ENCODE measurements around the gene METTL15.
"Not testable (repeated sequence)": the region's sequence is repeated elsewhere in the genome, so short reads cannot be mapped to it uniquely, and the experiment has no call there.

The METTL15 gene, protein sequence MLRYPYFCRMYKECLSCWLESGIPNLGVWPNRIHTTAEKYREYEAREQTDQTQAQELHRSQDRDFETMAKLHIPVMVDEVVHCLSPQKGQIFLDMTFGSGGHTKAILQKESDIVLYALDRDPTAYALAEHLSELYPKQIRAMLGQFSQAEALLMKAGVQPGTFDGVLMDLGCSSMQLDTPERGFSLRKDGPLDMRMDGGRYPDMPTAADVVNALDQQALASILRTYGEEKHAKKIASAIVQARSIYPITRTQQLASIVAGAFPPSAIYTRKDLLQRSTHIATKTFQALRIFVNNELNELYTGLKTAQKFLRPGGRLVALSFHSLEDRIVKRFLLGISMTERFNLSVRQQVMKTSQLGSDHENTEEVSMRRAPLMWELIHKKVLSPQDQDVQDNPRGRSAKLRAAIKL

DNA sequence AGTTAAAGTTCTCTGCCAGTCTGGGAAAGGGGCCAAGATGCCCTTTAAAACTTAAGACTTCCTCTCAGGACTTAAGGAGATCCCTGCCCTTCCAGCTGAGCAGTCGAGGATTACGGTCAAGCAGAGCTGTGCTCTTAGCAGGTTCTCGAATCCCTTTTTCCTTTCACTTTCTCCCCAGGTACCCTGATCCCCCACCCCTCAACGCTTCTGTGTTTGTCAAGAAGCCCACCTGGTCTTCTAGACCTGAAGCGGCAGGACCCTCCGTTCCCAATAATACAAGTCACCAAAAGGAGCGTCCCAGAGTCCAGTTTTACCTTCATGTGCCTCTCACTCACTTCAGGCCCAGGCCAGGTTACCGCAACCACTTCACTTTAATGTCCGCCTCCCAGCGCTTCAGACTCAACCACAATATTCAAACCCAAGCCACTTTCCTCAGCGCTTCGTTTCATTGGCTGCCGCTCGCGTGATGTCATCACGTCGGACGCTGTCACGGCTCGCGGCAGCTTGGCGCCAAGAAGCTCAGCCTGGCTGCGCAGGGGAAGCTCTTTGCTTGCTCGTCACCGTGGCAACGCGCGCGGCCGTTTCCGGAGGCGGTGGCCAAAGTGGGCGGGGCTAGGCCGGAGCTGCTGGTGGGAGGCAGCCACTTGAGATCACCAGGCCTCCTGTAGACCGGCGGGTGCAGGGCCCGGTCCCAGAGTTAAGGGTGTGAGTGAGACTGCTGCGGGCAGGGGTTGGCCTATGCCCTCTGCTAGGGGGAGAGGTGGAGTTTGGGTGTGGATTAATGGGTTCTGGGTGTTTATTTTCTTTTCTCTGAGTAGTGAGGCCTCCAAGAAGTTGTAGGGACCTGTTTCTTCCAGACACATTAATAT is at the start of gene METTL15, which contains the start of gene KIF18A:
TSS of gene METTL15 (plus strand) at position 639 of the 869 bp plus-strand sequence. CDS start 4,947 bp downstream, outside the sequence.
TSS of gene KIF18A (minus strand) at position 407 of the 869 bp plus-strand sequence. CDS start 10,209 bp downstream, outside the sequence.
- DNase-seq: peak; percentile 91 to 94

DNA sequence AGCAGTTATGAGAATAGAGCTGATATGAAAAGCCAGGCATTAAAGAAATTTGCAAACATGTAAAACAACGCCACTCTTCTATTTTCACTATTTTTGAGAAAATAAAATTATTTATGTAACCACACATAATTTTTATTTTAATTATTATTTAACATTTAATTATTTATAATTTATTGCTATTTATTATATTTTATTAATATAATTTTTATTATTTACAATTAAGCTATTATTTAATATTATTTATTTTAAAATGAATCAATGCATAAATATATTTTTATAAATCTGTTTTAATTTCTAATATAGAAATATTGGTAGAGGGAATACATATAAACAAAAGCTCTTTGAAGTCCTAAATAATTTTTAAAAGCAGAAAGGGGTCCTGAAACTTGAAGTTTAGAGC is 36.9 kb upstream of the METTL15 start:
- no peak for DNase-seq

DNA sequence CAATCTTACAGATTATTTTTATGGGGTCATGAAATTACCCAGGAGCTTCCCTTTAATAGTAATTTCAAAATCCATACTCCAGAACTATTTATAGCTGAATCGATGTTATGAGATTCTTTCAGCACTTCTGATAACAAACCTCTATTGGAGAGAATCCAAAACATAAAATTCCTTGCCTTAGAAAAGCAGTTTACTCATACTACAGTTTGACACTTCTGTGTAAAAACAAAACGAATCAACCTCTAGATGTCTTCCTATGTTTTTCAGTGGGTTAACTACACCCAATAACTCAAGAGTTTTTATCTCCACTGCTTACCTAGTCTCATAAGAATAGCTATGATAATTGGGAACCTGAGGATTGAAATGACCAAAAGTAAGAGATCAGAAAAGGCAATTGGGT is 35.9 kb upstream of the METTL15 start:
- DNase-seq: no peak

DNA sequence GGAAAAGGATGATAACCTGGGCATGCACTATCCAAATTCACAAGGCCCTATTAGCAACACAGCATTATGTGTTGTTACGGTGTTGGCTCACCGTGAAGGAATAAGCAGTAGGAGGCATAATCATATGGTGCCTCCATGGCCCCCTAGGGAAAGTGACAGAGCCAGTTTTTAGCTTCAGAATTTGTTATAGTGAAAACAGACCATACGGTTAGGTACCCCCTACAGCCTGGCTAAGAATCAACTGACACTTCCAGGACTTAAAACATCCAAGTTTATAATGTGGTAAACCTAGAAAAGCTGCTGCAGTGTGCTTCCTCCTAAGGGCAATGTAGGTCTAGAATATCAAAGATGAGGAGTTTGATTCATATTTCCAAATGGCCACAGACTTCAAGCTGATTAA is 30.7 kb upstream of the METTL15 start:
- DNase-seq: no peak

DNA sequence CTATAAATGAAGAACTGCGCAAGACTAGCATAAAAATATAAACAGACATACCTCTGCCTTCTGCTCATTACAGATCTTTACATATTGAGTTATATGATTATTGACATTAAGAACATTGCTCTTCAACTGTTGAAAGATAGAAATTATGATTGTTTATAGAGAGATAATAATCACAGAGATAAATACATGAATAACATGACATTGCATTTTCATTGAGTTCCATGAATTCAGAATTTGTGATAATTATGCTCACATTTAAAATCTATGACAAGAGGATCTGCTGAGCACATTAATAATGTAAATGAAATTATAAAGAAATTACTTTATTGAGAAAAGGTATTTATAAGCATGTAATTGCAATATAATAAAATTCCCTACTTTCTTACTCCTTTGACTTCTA is 25.1 kb upstream of the METTL15 start:
- no peak for DNase-seq

DNA sequence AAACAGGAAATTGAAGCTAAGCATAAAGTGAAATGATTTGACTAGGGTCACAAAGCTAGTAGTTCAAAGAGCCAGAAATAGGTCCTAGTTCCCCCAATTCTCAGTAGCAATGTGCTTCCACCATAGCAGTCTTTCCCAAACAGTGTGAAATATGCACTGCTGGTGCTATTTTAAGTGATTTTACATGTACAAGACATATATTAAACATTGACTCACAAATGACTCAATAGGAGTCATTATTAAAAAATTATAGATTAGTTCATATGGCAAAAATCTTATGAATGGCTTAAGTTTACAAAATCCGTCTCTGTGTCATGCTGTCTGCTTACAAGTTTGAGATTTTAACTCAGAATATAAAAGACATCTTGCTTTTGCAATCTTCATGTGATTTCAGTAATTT is 21.6 kb upstream of the METTL15 start:
- no peak for DNase-seq

DNA sequence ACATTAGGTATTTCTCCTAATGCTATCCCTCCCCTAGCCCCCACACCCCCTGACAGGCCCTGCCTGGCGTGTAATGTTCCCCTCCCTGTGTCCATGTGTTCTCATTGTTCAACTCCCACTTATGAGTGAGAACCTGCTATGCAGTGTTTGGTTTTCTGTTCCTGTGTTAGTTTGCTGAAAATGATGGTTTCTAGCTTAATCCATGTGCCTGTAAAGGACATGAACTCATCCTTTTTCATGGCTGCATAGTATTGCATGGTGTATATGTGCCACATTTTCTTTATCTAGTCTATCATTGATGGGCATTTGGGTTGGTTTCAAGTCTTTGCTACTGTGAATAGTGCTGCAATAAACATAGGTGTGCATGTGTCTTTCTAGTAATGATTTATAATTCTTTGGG is 21.0 kb upstream of the METTL15 start:
- DNase-seq: not testable (repeated sequence)

DNA sequence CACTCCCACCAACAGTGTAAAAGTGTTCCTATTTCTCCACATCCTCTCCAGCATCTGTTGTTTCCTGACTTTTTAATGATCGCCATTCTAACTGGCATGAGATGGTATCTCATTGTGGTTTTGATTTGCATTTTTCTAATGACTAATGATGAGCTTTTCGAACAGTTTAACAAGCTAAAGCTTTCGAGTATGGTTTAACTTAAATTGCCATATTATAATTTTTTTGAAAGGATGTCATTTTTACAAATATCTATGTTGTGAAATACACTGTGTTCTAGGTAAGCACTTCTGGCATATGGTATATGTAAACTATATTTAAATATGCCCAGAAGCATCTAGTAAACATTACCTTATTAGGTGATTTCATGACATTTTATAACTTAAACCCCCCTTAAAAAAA is 20.5 kb upstream of the METTL15 start:
- not testable (repeated sequence) for DNase-seq

DNA sequence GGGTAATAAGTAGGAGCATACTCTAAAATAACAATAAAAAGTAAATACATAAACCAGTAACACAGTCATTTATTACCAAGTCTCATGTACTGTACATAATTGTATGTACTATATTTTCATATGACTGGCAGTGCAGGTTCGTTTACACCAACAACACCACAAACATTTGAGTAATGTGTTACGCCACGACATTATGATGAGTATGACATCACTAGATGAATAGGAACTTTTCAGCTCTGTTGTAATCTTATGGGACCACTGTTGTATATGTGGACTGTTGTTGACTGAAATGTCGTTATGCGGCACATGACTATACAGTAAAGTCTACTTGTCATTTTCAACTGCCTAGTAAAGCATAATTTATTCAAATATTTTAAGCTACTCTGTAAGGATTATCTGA is 18.8 kb upstream of the METTL15 start:
- no peak for DNase-seq

DNA sequence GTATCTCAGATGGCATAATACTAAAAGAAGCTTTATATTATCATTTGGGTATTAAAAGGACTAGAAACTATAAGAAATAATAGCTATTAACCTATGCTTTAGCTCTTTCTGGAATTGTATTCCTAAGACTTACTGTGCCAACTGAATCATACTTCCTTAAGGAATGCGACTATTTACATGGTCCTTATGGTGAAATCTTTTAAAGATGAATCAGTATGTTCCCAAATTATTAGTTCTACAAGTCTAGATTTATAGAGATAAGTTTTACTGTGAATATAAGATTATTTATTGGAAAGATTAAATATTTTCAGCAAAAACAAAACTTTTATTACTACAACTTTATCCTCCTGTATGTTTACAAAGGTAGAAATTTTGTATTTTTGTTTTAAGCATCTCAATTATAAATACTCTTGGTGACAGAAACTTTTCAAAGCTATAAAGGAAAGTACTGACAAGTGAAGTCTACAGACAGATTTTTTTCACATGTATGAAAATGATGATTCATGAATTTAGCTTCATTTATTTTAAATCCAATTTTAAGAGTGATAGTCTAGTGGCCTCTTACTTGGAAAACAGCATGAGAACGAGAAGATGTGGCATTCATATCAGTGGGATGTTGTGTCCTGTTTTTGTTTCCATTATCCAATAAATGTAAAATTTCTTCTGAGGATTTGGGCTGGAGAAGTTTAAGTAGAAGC is 18.0 kb upstream of the METTL15 start:
- no peak for DNase-seq

DNA sequence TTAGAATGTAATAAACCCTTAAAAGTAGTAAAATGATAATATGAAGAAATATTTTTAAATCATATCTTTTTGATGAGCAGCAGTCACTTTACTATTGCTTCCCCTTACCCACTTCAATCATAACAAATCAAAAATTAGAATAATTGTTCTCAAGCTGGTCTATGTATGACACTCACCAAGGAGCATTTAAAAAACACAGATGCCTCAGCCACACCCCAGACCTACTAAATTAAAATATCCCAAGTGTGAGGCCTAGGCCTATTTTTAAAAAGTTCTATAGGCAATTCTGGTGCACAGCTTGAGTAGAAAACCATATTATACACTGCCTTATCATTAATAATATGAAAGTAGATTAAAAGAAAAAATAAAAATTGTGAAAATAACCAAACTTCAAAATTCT is 15.4 kb upstream of the METTL15 start:
- DNase-seq: no peak

DNA sequence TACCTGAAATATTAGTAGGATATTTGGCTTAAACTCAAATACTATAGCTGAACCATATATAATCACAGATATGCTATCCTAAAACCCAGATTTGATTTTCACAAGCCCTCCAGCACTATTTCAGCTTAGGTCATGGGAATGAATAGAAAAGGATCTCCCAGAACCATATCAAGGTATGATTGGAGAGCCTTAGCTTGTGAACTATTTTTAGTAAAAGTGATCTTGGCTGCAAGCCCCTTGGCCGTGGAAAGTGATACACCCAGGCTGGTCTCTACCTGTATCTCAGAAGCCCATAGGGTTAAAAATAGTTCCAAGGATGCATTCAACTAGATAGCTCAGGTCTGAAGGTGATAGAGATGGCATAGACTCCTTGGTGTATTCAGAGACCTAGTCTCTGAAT is 9.9 kb upstream of the METTL15 start:
- DNase-seq: no peak

DNA sequence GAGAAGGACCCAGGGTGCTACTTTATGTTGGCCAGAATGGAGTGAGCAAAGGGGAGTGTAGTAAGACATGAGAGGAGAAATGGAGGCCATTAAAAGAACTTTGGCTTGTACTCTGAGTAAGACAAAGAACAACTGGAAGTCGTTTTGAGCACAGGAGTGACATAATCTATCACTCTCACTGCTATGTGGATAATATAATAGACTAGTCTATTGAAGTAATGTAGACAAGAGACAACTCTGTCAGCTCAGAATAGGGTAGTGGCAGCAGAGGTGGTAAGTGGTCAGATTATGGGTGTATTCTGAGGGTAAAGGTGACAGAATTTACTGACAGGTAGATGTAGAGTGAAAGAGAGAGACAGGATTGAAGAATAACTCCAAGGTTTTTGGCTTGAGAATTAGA is 8.5 kb upstream of the METTL15 start:
- DNase-seq: no peak

DNA sequence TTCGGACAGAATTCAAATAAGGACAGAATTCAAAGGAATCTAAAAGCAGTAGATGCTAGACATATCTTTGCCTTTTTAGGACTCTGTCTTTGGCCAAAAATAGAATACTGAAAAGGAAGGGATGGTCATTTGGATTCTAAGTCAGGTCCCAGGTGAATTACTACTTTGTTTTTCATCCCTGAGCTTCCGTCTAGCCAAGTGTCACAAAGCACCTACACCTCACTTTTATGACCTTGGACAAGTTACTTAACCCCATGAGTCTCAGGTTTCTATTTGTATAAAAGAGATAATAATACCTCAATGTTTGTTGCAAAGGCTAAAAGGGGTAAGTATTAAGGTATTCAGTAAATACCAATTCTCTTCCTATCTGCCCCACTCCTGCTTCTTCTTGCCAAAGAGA is 7.5 kb upstream of the METTL15 start:
- DNase-seq: no peak

DNA sequence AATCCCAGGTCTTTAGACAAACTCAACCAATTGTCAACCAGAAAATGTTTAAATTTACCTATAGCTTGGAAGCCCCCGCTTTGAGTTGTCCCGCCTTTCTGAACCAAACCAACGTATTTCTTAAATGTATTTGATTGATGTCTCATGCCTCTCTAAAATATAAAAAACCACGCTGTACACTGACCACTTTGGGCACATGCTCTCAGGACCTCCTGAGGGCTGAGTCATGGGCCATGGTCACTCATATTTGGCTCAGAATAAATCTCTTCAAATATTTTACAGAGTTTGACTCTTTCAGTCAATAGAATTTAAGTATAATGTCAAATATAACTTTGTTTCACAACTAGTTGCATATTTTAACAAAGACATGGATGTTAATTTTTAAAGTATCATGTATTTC is 5.9 kb upstream of the METTL15 start:
- DNase-seq: not testable (repeated sequence)

DNA sequence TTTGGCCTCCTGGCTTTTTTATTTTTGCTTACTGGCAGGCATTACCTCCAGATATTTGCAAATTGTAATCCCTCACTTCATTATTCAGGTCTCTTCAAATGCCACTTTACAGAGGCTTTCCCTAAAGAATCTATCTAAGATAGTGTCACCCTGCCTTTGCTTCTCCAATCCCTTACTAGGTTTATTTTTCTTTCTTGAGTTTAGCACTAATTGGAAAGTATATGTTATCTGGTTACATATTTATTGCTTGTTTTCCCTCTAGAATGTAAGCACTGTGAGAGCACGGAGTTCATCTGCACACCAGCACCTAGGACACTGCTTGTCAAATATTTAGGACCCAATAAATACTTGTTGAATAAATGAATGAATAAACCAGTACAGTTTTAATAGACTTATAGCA is 3.8 kb upstream of the METTL15 start:
- DNase-seq: no peak

DNA sequence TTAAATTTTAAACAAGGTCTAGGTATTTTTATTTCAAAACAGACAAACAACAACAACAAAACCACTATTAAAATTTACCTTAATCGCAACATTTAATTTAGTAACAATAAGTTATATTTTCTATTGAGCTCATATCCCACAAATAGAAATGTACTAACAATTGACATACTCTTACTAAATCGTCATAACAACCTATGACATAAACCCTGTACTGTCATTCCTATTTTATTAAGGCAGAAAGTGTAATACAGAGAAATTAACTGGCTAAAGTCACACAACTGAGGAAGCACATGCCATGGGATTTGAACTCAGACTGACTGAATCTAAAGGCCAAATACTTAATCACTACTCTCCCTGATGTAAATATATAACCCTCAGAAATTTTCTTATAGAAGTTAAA is 3.2 kb upstream of the METTL15 start:
- no peak for DNase-seq

DNA sequence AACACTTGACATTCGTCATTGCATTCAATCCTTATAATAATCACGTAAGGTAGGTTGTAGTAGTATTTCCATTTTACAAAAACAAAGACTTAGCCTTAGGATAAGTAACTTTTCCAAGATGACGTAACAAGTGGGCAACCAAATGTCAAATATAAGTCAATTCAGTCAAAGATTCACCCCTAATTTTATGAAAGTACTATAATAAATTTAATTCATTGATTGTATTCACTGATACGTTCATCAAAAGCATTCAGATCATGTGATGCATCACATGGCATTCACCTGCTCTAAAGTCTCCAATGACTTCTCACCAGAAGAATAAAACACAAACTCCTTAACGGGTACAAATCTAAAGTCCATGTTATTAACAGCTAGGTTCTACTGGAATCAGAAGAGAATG is 2.3 kb upstream of the METTL15 start:
- DNase-seq: no peak

DNA sequence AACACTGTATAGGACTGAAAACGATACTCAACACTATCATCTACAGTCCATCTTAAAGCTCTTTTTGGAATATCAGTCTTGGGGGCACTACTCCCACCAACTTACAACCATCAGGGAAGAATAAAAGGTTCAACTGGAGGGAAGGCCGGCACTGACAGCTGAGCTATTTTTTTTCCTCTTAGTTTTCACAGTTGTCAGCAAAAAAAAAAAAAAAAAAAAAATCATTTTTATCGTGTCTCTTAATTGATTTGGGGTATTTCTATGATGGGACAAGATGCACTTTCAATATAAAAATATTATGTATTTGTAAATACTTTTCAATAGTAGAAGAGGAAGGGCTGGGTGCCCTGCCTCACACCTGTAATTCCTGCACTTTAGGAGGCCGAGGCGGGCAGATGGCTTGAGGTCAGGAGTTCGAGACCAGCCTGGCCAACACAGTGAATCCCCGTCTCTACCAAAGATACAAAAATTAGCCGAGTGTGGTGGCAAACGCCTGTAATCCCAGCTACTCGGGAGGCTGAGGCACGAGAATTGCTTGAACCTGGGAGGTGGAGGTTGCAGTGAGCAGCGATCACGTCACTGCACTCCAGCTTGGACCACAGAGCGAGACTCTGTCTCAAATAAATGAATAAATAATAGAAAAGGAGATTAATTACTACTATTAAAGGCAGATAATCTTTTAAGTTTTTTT is 1.7 kb upstream of the METTL15 start:
- DNase-seq: no peak

DNA sequence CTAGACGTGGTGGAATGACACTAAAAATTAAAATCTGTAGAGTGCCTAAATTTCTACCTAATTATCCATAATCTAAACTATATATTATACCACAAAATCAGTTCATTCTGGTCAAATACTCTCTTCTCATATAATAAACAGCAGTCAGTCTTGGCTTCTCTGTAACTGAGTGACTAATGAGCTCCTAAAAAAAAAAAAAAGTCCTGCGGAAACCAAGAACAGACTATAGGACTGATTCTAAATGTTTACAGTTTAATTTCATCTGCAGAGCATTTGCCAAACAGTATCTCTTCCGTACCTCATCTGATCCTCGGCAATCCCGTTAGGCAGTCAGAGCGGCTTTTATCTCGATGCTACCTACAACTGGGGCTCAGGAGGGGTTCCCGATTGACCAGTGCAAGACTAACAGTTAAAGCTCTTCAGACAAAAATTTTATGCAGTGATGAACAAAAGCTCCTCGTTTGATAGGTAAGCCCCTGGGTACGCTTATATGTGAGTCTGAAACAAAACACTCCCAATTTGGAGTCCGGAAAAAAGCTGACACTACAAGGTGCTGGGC is 918 bp upstream of the METTL15 start:
- DNase-seq: peak; percentile 14 to 18

DNA sequence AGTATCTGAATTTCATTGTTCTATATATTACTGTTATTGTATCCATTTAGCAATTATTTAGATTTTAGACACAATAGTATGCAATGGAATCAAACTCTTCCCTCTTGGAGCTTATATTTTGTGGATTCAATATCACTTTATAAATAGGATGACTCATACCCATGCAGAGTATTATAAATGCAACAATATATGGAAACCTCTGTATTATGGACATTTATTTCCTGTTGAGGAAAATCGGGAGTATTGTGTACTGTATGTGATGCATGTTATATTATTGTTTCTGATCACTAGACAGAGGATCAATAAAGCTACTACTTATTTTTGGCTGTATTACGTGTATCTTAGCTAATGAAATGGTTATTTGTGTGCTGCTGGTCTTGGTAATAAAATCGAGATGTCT is 770 bp downstream of the METTL15 start:
- no peak for DNase-seq

DNA sequence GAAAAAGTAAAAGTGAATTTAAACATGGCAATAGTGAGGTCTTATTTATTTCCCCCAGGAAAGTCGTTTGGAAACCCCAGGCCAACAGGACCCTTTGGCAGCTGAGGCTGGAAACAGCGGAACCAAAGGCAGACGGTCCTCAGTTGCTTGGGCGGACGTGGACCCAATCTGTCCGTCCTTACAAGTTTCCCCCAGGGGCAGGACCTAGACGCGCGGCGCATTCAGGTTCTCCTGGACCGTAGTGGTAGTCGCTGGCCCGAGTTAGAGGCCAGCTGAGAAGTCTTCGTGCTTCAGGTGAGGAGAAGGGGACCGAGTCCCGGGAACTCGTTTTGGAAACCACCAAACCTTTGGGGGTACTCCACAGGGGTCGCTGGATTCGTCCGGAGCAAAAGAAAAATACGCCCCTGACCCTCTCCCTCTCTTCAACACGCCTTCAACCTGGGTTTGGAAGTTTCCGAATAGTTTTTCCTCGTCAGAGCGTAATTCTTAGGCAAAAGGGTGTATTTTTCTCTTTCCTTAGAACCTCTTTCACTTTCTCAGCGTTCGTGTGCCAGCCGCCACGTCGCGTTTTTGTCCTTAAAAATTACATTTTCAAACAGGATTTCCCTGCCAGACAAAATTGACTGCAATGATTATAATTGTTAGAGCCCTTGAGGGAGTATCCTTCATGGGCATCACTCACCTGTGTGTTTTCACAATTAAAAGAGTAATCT is 2.1 kb downstream of the METTL15 start:
- peak in 1 of 2 donors; percentile 23 for DNase-seq

Data from bone marrow (tissue), 2 donors.